Measurements from ENCODE around the gene TMCC2.

GRCh38 chr1:205318231-205318991 is 90.7 kb downstream of the TMCC2 start:
- no peak for TF ChIP-seq CTCF (IDR thresholded peaks at IDR 0.05; ENCODE audit: insufficient read depth, low read depth, low read length)
- TF ChIP-seq EZH2 (IDR thresholded peaks at IDR 0.05; ENCODE audit: insufficient read depth, low read length) = no peak

All from astrocyte (in vitro differentiated cells and primary cell).